Endothelial cell of umbilical vein (primary cell): Measurements from ENCODE around the gene HABP2. TPM values are rescaled to one million over a fixed set of nuclear protein-coding genes. Genes with fewer than 3 reads are reported as not detected.

ENCODE experiments used
- BruUV-seq: library from RNA; stranded (reverse); fragments of 400-500 nt; replicated peaks from 2 replicates; lab custom pipeline; 2021; lab: Mats Ljungman, UMichigan
- CTCF ChIA-PET: fragments of 300-600, 350-600 bp; sonication (Branson Sonifier 250); formaldehyde crosslinking; loops from one replicate; lab custom pipeline; 2021; ENCODE audit warnings: antibody characterized with exemption, inconsistent platforms; lab: Charles Lee
- POLR2A ChIA-PET: fragments of 300-600, 350-600 bp; sonication (Branson Sonifier 250); formaldehyde crosslinking; loops from one replicate; lab custom pipeline; 2021; ENCODE audit warnings: antibody characterized with exemption, inconsistent platforms; lab: Charles Lee
- DNase-seq: peaks from one replicate; pipeline ENCODE4 v3.0.0-alpha.2; 2011; ENCODE audit warnings: low read depth, low spot score
- FAIRE-seq: peaks from 2 replicates; lab custom pipeline; 2011; peaks lifted over from hg19 to GRCh38; lab: Jason Lieb, UNC
- H2AFZ ChIP-seq: 2 replicates; pipeline ENCODE4 v1.6.0; 2012; ENCODE audit warnings: low read depth, low read length, control low read depth, inconsistent platforms
- H3K27ac ChIP-seq: 2 replicates; pipeline ENCODE4 v1.5.1; 2011; ENCODE audit warnings: low read depth, mild to moderate bottlenecking, control low read depth, low read length, moderate library complexity; ENCODE audit not compliant: insufficient read depth
- H3K27me3 ChIP-seq, 2 experiments: 2 replicates each; pipeline versions ENCODE4 v1.6.0 to v1.6.1; 2011; ENCODE audit warnings: low read length in 2 of 2, mixed read lengths in 1 of 2; ENCODE audit not compliant: control insufficient read depth in 2 of 2, insufficient read depth in 2 of 2
- H3K36me3 ChIP-seq, 2 experiments: 2 replicates in 1 of 2; 3 replicates in 1 of 2; pipeline ENCODE4 v1.5.1; 2011; ENCODE audit warnings: low read length in 2 of 2, mild to moderate bottlenecking in 1 of 2, moderate library complexity in 1 of 2; ENCODE audit not compliant: control insufficient read depth in 2 of 2, insufficient read depth in 2 of 2; ENCODE audit errors: extremely low read depth in 1 of 2
- H3K4me1 ChIP-seq: 3 replicates; pipeline ENCODE4 v1.5.1; 2011; ENCODE audit warnings: mild to moderate bottlenecking, low read length; ENCODE audit not compliant: control insufficient read depth, insufficient read depth; ENCODE audit errors: extremely low read depth
- H3K4me2 ChIP-seq: 2 replicates; pipeline ENCODE4 v1.6.1; 2011; ENCODE audit warnings: low read length, control low read depth, mixed read lengths; ENCODE audit not compliant: insufficient read depth
- H3K4me3 ChIP-seq, 3 experiments: fragments of 200-600 bp in 1 of 3; sonication (generic), shearing (Covaris generic) in 1 of 3; replicated peaks in 1 of 3; 2 replicates each; pipeline ENCODE4 v1.5.1; 2011 to 2016; ENCODE audit warnings: control low read depth in 3 of 3, low read length in 3 of 3, mild to moderate bottlenecking in 2 of 3, inconsistent platforms in 1 of 3, low read depth in 1 of 3, moderate library complexity in 1 of 3; ENCODE audit not compliant: insufficient read depth in 1 of 3
- H3K79me2 ChIP-seq: 2 replicates; pipeline ENCODE4 v1.6.0; 2012; ENCODE audit warnings: low read length, inconsistent platforms; ENCODE audit not compliant: control insufficient read depth, insufficient read depth
- H3K9ac ChIP-seq: replicated peaks from 2 replicates; pipeline ENCODE3; 2011; ENCODE audit warnings: low read length, control low read depth; ENCODE audit not compliant: insufficient read depth; ENCODE audit errors: extremely low read depth
- H3K9me1 ChIP-seq: replicated peaks from 3 replicates; pipeline ENCODE4 v1.6.0; 2011; ENCODE audit warnings: mild to moderate bottlenecking, low read length; ENCODE audit not compliant: control insufficient read depth, insufficient read depth; ENCODE audit errors: extremely low read depth
- H3K9me3 ChIP-seq: replicated peaks from 2 replicates; pipeline ENCODE4 v1.5.1; 2012; ENCODE audit warnings: low read length, inconsistent platforms; ENCODE audit not compliant: control insufficient read depth, insufficient read depth
- H4K20me1 ChIP-seq: replicated peaks from 2 replicates; pipeline ENCODE3; 2011; ENCODE audit warnings: mild to moderate bottlenecking, low read length; ENCODE audit not compliant: control insufficient read depth, insufficient read depth; ENCODE audit errors: extremely low read depth
- CTCF ChIP-seq, 2 donors: IDR thresholded peaks; 1 replicate in 1 of 2; 2 replicates in 1 of 2; pipeline ENCODE4 v1.5.1; 2011; ENCODE audit warnings: low read length in 2 of 2, mild to moderate bottlenecking in 2 of 2, moderate library complexity in 2 of 2, control low read depth in 1 of 2, inconsistent platforms in 1 of 2, low read depth in 1 of 2; ENCODE audit not compliant: insufficient read depth in 1 of 2; ENCODE audit errors: extremely low read depth in 1 of 2
- EZH2 ChIP-seq: IDR thresholded peaks from 2 replicates; pipeline ENCODE4 v1.6.1; 2012; ENCODE audit warnings: borderline replicate concordance, low read depth, mild to moderate bottlenecking, moderate library complexity, low read length, inconsistent platforms; ENCODE audit not compliant: severe bottlenecking
- FOS ChIP-seq: IDR thresholded peaks from 2 replicates; pipeline ENCODE4 v1.6.1; 2011; ENCODE audit warnings: mild to moderate bottlenecking, low read length, moderate library complexity, borderline replicate concordance; ENCODE audit not compliant: insufficient read depth
- GATA2 ChIP-seq: IDR thresholded peaks from 2 replicates; pipeline ENCODE4 v1.7.0; 2011; ENCODE audit warnings: low read depth, mild to moderate bottlenecking, moderate library complexity, mixed read lengths, low read length; ENCODE audit not compliant: insufficient read length, insufficient read depth
- JUN ChIP-seq: IDR thresholded peaks from 2 replicates; pipeline ENCODE4 v1.6.1; 2011; ENCODE audit warnings: borderline replicate concordance, low read depth; ENCODE audit not compliant: insufficient read length, insufficient read depth
- MYC ChIP-seq: IDR thresholded peaks from one replicate; pipeline ENCODE4 v1.6.1; 2011; ENCODE audit warnings: mild to moderate bottlenecking, low read depth, low read length
- POLR2A ChIP-seq: IDR thresholded peaks from 2 replicates; pipeline ENCODE4 v1.6.1; 2012; ENCODE audit warnings: low read depth, mild to moderate bottlenecking, control low read depth, low read length
- POLR2AphosphoS5 ChIP-seq: IDR thresholded peaks from 2 replicates; pipeline ENCODE4 v1.6.1; 2012; ENCODE audit warnings: low read depth, mild to moderate bottlenecking, control low read depth, low read length, moderate library complexity; ENCODE audit not compliant: insufficient read depth
- dilution Hi-C: fragments of 300-500 bp; cut with MboI; formaldehyde crosslinking; loops from one replicate; pipeline ENCODE4 v1.15.0; 2019; ENCODE audit warnings: low sequenced_read_pairs; ENCODE audit not compliant: extremely low pct_ligation_motif_present
- intact Hi-C: fragments of 100-400 bp; cut with micrococcal nuclease; formaldehyde crosslinking; loops from one replicate; pipeline ENCODE4 v1.10.0; 2022
- polyA plus RNA-seq, 4 experiments: library from polyadenylated mRNA; depleted of rRNA in 3 of 4; stranded (reverse) in 3 of 4; unstranded in 1 of 4; fragments of >200 nt; gene quantifications; 2 replicates each; pipeline versions ENCODE4 v1.2.1 to v1.2.3, GENCODE V29; 2011 to 2012; ENCODE audit warnings: missing spikeins in 1 of 4
- total RNA-seq: library from RNA; stranded (reverse); gene quantifications from 2 replicates; pipeline ENCODE4 v1.2.3, GENCODE V29; 2021
- TF ChIP-seq, protein P1 (sequence below): IDR thresholded peaks from 2 replicates; pipeline ENCODE4 v1.6.1; 2011; ENCODE audit not compliant: insufficient read depth, insufficient read length

Gene HABP2
- total and polyA plus RNA-seq, 2 donors (not counting 3 experiments of a cell fraction or from before 2014, with no cell fraction given) = 0.04 TPM; not detected in 1

- Histone ChIP-seq H3K9me1 (no peaks in the 10 kb centered on the region), H3K4me1 (peaks cover 12% of the 10 kb centered on the region), H3K9ac (no peak overlapping the region), H3K4me2 (peak overlapping the region; percentile 75), H3K9me3 (no peaks in the 10 kb centered on the region), H2AFZ (peak overlapping the region; percentile 70), H3K27me3 (no peaks in the 10 kb centered on the region), H3K36me3 (no peaks in the 10 kb centered on the region), H3K4me3 (no peak overlapping the region), H4K20me1 (no peaks in the 10 kb centered on the region), H3K27ac (no peak overlapping the region), H3K79me2 (no peaks in the 10 kb centered on the region)
- intact Hi-C loops = loop anchor here (1.0 to 10.0 kb wide), 8 partner anchors 41 to 1087 kb away; partner anchors contain the start of gene TCF7L2
- ChIA-PET POLR2A (no interaction called here), CTCF (interaction anchor here (0.6 to 3.0 kb wide), 35 partner anchors 8 to 1090 kb away, joined by 3 to 38 read pairs (median 5); no protein-coding TSS in a partner anchor)
- no peak for FAIRE-seq
- DNase-seq = no peak
- dilution Hi-C loops = no loop called here
- no peak for TF ChIP-seq JUN
- no peak for TF ChIP-seq GATA2
- no peak for TF ChIP-seq CTCF (IDR thresholded peaks at IDR 0.05; ENCODE audit: extremely low read depth in 1 of 2, insufficient read depth in 1 of 2, low read depth in 1 of 2, low read length in 2 of 2)
- no peak for TF ChIP-seq FOS
- TF ChIP-seq POLR2A = no peak
- no peak for TF ChIP-seq EZH2
- TF ChIP-seq, protein P1, sequence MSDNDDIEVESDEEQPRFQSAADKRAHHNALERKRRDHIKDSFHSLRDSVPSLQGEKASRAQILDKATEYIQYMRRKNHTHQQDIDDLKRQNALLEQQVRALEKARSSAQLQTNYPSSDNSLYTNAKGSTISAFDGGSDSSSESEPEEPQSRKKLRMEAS = no peak
- TF ChIP-seq MYC = no peak
- no peak for TF ChIP-seq POLR2AphosphoS5
- BruUV-seq = no TSS peak
Measured at GRCh38 chr10:113562704-113563103, 9.9 kb downstream of the HABP2 start.
